ENCODE results near the gene HECTD4. TPM values are rescaled to one million over a fixed set of nuclear protein-coding genes. Genes with fewer than 3 reads are reported as not detected.
"Not testable (repeated sequence)": the region's sequence is repeated elsewhere in the genome, so short reads cannot be mapped to it uniquely, and the experiment has no call there.

HECTD4 gene
- polyA plus RNA-seq, 1 donor from 2014 or later = 15.8 TPM

- H3K4me2 ChIP-seq (ENCODE audit: low read length); H2AFZ ChIP-seq (ENCODE audit: low read depth, low read length); H3K27ac ChIP-seq (ENCODE audit: low read length); H3K9me3 ChIP-seq (ENCODE audit: low read length); H3K9me2 ChIP-seq (ENCODE audit: insufficient read depth, low read length); H3F3A ChIP-seq (ENCODE audit: insufficient read depth, low read length, poor library complexity, severe bottlenecking); H3K36me3 ChIP-seq (ENCODE audit: insufficient read depth, low read length); H3K79me2 ChIP-seq (replicated peaks; ENCODE audit: insufficient read depth, low read length); H3K9ac ChIP-seq (ENCODE audit: low read length); H4K20me1 ChIP-seq (ENCODE audit: insufficient read depth); H3K27me3 ChIP-seq (ENCODE audit: insufficient read depth, low read depth, low read length): not testable (repeated sequence)
- H3K4me3 ChIP-seq (ENCODE audit: low read length) = peak overlapping the region; percentile 87
These were observed 25.5 kb upstream of the HECTD4 start for GRCh38 chr12:112407683-112408082.

- no peak overlapping the region for H3K9ac ChIP-seq (ENCODE audit: low read length)
- H3F3A ChIP-seq (ENCODE audit: insufficient read depth, low read length, poor library complexity, severe bottlenecking) = peaks cover 4% of the 10 kb centered on the region
- H3K9me3 ChIP-seq (ENCODE audit: low read length) = no peaks in the 10 kb centered on the region
- H4K20me1 ChIP-seq (ENCODE audit: insufficient read depth) = no peaks in the 10 kb centered on the region
- H3K9me2 ChIP-seq (ENCODE audit: insufficient read depth, low read length) = no peaks in the 10 kb centered on the region
- H3K27ac ChIP-seq (ENCODE audit: low read length) = no peak overlapping the region
- H3K36me3 ChIP-seq (ENCODE audit: insufficient read depth, low read length) = peaks cover 8% of the 10 kb centered on the region
- peaks cover 8% of the 10 kb centered on the region for H3K79me2 ChIP-seq (replicated peaks; ENCODE audit: insufficient read depth, low read length)
- TF ChIP-seq SMC3 (conservative IDR thresholded peaks at IDR 0.05; ENCODE audit: poor library complexity) (no peak), TAF1 (IDR thresholded peaks at IDR 0.05; ENCODE audit: low read depth) (no peak), POLR2AphosphoS5 (IDR thresholded peaks at IDR 0.05) (no peak), MXI1 (conservative IDR thresholded peaks at IDR 0.05; ENCODE audit: poor library complexity, severe bottlenecking) (no peak), EZH2 (IDR thresholded peaks at IDR 0.05; ENCODE audit: borderline replicate concordance, insufficient read depth, low read length, poor library complexity, severe bottlenecking) (no peak), RAD21 (conservative IDR thresholded peaks at IDR 0.05) (no peak)
- TF ChIP-seq, protein P1, sequence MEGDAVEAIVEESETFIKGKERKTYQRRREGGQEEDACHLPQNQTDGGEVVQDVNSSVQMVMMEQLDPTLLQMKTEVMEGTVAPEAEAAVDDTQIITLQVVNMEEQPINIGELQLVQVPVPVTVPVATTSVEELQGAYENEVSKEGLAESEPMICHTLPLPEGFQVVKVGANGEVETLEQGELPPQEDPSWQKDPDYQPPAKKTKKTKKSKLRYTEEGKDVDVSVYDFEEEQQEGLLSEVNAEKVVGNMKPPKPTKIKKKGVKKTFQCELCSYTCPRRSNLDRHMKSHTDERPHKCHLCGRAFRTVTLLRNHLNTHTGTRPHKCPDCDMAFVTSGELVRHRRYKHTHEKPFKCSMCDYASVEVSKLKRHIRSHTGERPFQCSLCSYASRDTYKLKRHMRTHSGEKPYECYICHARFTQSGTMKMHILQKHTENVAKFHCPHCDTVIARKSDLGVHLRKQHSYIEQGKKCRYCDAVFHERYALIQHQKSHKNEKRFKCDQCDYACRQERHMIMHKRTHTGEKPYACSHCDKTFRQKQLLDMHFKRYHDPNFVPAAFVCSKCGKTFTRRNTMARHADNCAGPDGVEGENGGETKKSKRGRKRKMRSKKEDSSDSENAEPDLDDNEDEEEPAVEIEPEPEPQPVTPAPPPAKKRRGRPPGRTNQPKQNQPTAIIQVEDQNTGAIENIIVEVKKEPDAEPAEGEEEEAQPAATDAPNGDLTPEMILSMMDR (IDR thresholded peaks at IDR 0.05; ENCODE audit: poor library complexity, severe bottlenecking) = no peak
- TF ChIP-seq, protein P2, sequence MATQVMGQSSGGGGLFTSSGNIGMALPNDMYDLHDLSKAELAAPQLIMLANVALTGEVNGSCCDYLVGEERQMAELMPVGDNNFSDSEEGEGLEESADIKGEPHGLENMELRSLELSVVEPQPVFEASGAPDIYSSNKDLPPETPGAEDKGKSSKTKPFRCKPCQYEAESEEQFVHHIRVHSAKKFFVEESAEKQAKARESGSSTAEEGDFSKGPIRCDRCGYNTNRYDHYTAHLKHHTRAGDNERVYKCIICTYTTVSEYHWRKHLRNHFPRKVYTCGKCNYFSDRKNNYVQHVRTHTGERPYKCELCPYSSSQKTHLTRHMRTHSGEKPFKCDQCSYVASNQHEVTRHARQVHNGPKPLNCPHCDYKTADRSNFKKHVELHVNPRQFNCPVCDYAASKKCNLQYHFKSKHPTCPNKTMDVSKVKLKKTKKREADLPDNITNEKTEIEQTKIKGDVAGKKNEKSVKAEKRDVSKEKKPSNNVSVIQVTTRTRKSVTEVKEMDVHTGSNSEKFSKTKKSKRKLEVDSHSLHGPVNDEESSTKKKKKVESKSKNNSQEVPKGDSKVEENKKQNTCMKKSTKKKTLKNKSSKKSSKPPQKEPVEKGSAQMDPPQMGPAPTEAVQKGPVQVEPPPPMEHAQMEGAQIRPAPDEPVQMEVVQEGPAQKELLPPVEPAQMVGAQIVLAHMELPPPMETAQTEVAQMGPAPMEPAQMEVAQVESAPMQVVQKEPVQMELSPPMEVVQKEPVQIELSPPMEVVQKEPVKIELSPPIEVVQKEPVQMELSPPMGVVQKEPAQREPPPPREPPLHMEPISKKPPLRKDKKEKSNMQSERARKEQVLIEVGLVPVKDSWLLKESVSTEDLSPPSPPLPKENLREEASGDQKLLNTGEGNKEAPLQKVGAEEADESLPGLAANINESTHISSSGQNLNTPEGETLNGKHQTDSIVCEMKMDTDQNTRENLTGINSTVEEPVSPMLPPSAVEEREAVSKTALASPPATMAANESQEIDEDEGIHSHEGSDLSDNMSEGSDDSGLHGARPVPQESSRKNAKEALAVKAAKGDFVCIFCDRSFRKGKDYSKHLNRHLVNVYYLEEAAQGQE (IDR thresholded peaks at IDR 0.05; ENCODE audit: borderline replicate concordance) = no peak
- H2AFZ ChIP-seq (ENCODE audit: low read depth, low read length) = no peak overlapping the region
- no peak overlapping the region for H3K4me2 ChIP-seq (ENCODE audit: low read length)
- no peaks in the 10 kb centered on the region for H3K27me3 ChIP-seq (ENCODE audit: insufficient read depth, low read depth, low read length)
- H3K4me3 ChIP-seq (ENCODE audit: low read length) = peak overlapping the region; percentile 87
These were observed 24.6 kb upstream of the HECTD4 start for GRCh38 chr12:112406519-112407488.

Measured in neural cell (in vitro differentiated cells).